Epithelial cell of esophagus (primary cell): ENCODE measurements around the gene COL20A1.

ENCODE experiments used
- DNase-seq: peaks from one replicate; pipeline ENCODE4 v3.0.0; 2010; ENCODE audit warnings: low read depth
- H3K4me3 ChIP-seq: 2 replicates; pipeline ENCODE4 v1.5.1; 2011; ENCODE audit warnings: mild to moderate bottlenecking, low read length, control low read depth
- CTCF ChIP-seq: IDR thresholded peaks from 2 replicates; pipeline ENCODE4 v1.5.1; 2011; ENCODE audit warnings: low read depth, mild to moderate bottlenecking, low read length, control low read depth, inconsistent platforms; ENCODE audit not compliant: insufficient read depth; ENCODE audit errors: missing control alignments

The COL20A1 gene

GRCh38 chr20:63345328-63346100 lies 52.5 kb downstream of the COL20A1 start:
- TF ChIP-seq CTCF: no peak
- no peak overlapping the region for H3K4me3 ChIP-seq
- DNase-seq: no peak

GRCh38 chr20:63346131-63347080 lies 53.4 kb downstream of the COL20A1 start:
- no peak for TF ChIP-seq CTCF
- H3K4me3 ChIP-seq: no peak overlapping the region
- DNase-seq: no peak

GRCh38 chr20:63347081-63347741 lies 54.2 kb downstream of the COL20A1 start:
- H3K4me3 ChIP-seq: no peak overlapping the region
- TF ChIP-seq CTCF: no peak
- DNase-seq: no peak

GRCh38 chr20:63347950-63348827 lies 55.2 kb downstream of the COL20A1 start:
- TF ChIP-seq CTCF: no peak
- no peak for DNase-seq
- no peak overlapping the region for H3K4me3 ChIP-seq

GRCh38 chr20:63348828-63349515 lies 56.0 kb downstream of the COL20A1 start:
- no peak for DNase-seq
- no peak for TF ChIP-seq CTCF
- H3K4me3 ChIP-seq: no peak overlapping the region
